ENCODE data around the gene SLC6A19. TPM values are rescaled to one million over a fixed set of nuclear protein-coding genes. Genes with fewer than 3 reads are reported as not detected.

The SLC6A19 gene
- total RNA-seq, 1 experiment from 2014 or later: not detected

DNA sequence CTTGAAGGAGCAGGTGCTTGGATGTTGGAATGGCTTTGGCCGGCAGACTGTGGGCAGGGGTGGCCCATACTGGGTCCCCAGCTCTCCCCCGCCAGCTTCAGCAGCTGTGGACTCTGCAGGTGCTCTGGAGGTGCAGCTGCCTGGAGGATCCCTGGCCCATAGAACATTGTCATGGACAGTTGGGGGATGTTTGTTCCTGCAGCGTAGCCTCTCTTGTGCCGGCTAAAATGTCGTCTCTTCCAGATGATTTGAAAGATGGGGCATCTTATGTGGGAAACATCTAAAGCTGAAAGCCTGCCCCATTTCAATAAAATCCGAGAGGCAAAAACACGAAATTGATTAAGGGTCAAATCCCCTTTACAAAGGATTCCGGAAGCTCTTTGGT is 13.5 kb upstream of the SLC6A19 start:
- Histone ChIP-seq H3K9ac (ENCODE audit: low read length) (no peak overlapping the region), H3K4me3 (ENCODE audit: low read length) (no peak overlapping the region), H3K27ac (ENCODE audit: low read length) (no peak overlapping the region), H3K79me2 (ENCODE audit: low read length) (no peaks in the 10 kb centered on the region), H3K9me3 (ENCODE audit: low read length) (no peaks in the 10 kb centered on the region), H3K4me1 (ENCODE audit: insufficient read depth, low read length) (no peaks in the 10 kb centered on the region), H3F3A (ENCODE audit: low read length, unreplicated experiment) (no peaks in the 10 kb centered on the region), H3K27me3 (ENCODE audit: low read length) (peaks cover 39% of the 10 kb centered on the region), H3K36me3 (ENCODE audit: low read depth, low read length) (no peaks in the 10 kb centered on the region), H4K20me1 (ENCODE audit: low read length) (no peaks in the 10 kb centered on the region), H3K4me2 (ENCODE audit: low read length) (no peak overlapping the region), H2AFZ (ENCODE audit: low read length) (no peak overlapping the region), H3K9me2 (replicated peaks; ENCODE audit: low read length) (no peaks in the 10 kb centered on the region)
- intact Hi-C loops (cut with micrococcal nuclease): no loop called here
- ChIA-PET CTCF (no interaction called here), POLR2A (ENCODE audit: unreplicated experiment) (no interaction called here)
- ATAC-seq: no peak
- TF ChIP-seq, protein P1, sequence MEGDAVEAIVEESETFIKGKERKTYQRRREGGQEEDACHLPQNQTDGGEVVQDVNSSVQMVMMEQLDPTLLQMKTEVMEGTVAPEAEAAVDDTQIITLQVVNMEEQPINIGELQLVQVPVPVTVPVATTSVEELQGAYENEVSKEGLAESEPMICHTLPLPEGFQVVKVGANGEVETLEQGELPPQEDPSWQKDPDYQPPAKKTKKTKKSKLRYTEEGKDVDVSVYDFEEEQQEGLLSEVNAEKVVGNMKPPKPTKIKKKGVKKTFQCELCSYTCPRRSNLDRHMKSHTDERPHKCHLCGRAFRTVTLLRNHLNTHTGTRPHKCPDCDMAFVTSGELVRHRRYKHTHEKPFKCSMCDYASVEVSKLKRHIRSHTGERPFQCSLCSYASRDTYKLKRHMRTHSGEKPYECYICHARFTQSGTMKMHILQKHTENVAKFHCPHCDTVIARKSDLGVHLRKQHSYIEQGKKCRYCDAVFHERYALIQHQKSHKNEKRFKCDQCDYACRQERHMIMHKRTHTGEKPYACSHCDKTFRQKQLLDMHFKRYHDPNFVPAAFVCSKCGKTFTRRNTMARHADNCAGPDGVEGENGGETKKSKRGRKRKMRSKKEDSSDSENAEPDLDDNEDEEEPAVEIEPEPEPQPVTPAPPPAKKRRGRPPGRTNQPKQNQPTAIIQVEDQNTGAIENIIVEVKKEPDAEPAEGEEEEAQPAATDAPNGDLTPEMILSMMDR (conservative IDR thresholded peaks at IDR 0.05; ENCODE audit: low read depth, low read length): no peak
- TF ChIP-seq EZH2phosphoT487 (IDR thresholded peaks at IDR 0.05; ENCODE audit: borderline replicate concordance, low read length) (no peak), EZH2 (IDR thresholded peaks at IDR 0.05; ENCODE audit: low read length, unreplicated experiment) (no peak)
- BruUV-seq (replicated peaks): no TSS peak
- no peak for DNase-seq

DNA sequence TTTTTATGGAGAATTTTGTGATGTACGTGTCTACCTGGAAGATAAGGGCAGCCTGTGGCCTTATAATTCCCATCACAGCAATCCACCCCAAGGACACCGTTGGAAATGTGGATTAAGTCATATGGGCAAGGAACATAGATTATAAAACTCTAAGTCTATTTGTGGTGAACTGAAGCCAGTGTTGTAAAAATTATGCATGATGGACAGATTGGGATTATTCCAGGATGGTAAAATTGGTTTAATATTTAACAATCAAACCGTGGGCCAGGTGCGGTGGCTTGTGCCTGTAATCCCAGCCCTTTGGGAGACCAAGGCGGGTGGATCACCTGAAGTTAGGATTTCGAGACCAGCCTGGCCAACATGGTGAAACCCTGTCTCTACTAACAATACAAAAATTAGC is 12.9 kb upstream of the SLC6A19 start:
- H3K9ac ChIP-seq (ENCODE audit: low read length): no peak overlapping the region
- no peak overlapping the region for H3K4me3 ChIP-seq (ENCODE audit: low read length)
- no TSS peak for BruUV-seq (replicated peaks)
- H3K4me2 ChIP-seq (ENCODE audit: low read length): no peak overlapping the region
- TF ChIP-seq, protein P1 (conservative IDR thresholded peaks at IDR 0.05; ENCODE audit: low read depth, low read length): no peak
- TF ChIP-seq EZH2 (IDR thresholded peaks at IDR 0.05; ENCODE audit: low read length, unreplicated experiment) (no peak), EZH2phosphoT487 (IDR thresholded peaks at IDR 0.05; ENCODE audit: borderline replicate concordance, low read length) (no peak)
- no peaks in the 10 kb centered on the region for H3F3A ChIP-seq (ENCODE audit: low read length, unreplicated experiment)
- no peak overlapping the region for H2AFZ ChIP-seq (ENCODE audit: low read length)
- no peaks in the 10 kb centered on the region for H4K20me1 ChIP-seq (ENCODE audit: low read length)
- H3K9me2 ChIP-seq (replicated peaks; ENCODE audit: low read length): no peaks in the 10 kb centered on the region
- ChIA-PET POLR2A (ENCODE audit: unreplicated experiment) (no interaction called here), CTCF (no interaction called here)
- H3K9me3 ChIP-seq (ENCODE audit: low read length): no peaks in the 10 kb centered on the region
- peaks cover 39% of the 10 kb centered on the region for H3K27me3 ChIP-seq (ENCODE audit: low read length)
- no peak overlapping the region for H3K27ac ChIP-seq (ENCODE audit: low read length)
- ATAC-seq: no peak
- H3K79me2 ChIP-seq (ENCODE audit: low read length): no peaks in the 10 kb centered on the region
- intact Hi-C loops (cut with micrococcal nuclease): no loop called here
- H3K4me1 ChIP-seq (ENCODE audit: insufficient read depth, low read length): no peaks in the 10 kb centered on the region
- no peak for DNase-seq
- H3K36me3 ChIP-seq (ENCODE audit: low read depth, low read length): no peaks in the 10 kb centered on the region

DNA sequence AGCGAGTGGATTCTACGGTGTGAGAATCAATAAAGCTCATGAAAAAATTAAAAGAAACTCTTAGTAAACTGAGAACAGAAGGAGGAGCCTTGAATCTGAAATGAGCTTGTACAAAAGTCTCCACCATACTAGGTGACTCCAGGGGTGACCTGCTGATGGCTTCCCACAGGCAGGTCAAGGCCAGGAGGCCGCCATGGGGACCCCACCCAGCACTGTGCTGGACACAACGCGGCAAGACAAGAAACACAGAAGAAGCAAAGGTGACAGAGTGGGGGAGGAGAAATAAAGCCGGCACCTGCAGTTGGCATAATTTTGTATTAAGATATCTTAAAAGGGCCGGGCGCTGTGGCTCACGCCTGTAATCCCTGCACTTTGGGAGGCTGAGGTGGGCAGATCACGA is 12.1 kb upstream of the SLC6A19 start:
- Histone ChIP-seq H4K20me1 (ENCODE audit: low read length) (no peaks in the 10 kb centered on the region), H3K4me3 (ENCODE audit: low read length) (no peak overlapping the region), H3K9ac (ENCODE audit: low read length) (no peak overlapping the region), H2AFZ (ENCODE audit: low read length) (no peak overlapping the region), H3K27ac (ENCODE audit: low read length) (no peak overlapping the region), H3K79me2 (ENCODE audit: low read length) (no peaks in the 10 kb centered on the region), H3K9me2 (replicated peaks; ENCODE audit: low read length) (no peaks in the 10 kb centered on the region), H3K36me3 (ENCODE audit: low read depth, low read length) (no peaks in the 10 kb centered on the region), H3K4me1 (ENCODE audit: insufficient read depth, low read length) (no peaks in the 10 kb centered on the region), H3K9me3 (ENCODE audit: low read length) (no peaks in the 10 kb centered on the region), H3F3A (ENCODE audit: low read length, unreplicated experiment) (no peaks in the 10 kb centered on the region), H3K27me3 (ENCODE audit: low read length) (peaks cover 39% of the 10 kb centered on the region), H3K4me2 (ENCODE audit: low read length) (no peak overlapping the region)
- TF ChIP-seq EZH2 (IDR thresholded peaks at IDR 0.05; ENCODE audit: low read length, unreplicated experiment) (no peak), EZH2phosphoT487 (IDR thresholded peaks at IDR 0.05; ENCODE audit: borderline replicate concordance, low read length) (no peak)
- TF ChIP-seq, protein P1 (conservative IDR thresholded peaks at IDR 0.05; ENCODE audit: low read depth, low read length): no peak
- ChIA-PET CTCF (no interaction called here), POLR2A (ENCODE audit: unreplicated experiment) (no interaction called here)
- BruUV-seq (replicated peaks): no TSS peak
- intact Hi-C loops (cut with micrococcal nuclease): no loop called here
- DNase-seq (no peak), ATAC-seq (no peak)
